ENCODE measurements around the gene SOS1. TPM values are rescaled to one million over a fixed set of nuclear protein-coding genes. Genes with fewer than 3 reads are reported as not detected.
A peak's percentile ranks its signal among the peaks of the same experiment; 100 is the strongest.
"Not testable (repeated sequence)": the region's sequence is repeated elsewhere in the genome, so short reads cannot be mapped to it uniquely, and the experiment has no call there.

Gene SOS1
- total RNA-seq, 1 experiment from 2014 or later, result 16.8 TPM

DNA sequence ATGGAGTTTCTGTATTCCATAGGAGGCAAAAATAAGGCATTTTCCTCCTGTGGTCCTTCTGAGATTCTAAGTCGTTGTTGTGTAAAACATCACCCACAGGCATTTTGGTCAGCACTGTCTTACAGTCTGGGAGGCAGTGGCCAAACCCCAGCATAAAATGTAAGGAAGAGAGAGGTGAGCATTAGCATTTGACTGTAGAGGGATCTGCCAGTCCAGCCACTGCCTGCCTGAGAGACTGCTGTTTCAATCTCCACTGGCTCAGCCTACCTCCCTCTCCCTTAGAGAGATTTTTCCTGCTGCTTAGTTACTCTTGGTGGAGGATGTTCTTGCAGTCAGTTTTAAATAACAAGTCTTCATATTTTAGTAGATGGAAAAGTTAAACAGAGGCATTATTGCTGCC lies 154.2 kb downstream of the SOS1 start:
- in situ Hi-C loops (cut with HindIII; ENCODE audit: low pct_unique_long_range_greater_than_20kb, low sequenced_read_pairs), result no loop called here
- peak; percentile 24 for DNase-seq (ENCODE audit: low read depth, low spot score)

- in situ Hi-C loops (cut with HindIII; ENCODE audit: low pct_unique_long_range_greater_than_20kb, low sequenced_read_pairs), result no loop called here
- DNase-seq (ENCODE audit: low read depth, low spot score), result peak; percentile 76
These were observed 154.8 kb downstream of the SOS1 start for GRCh38 chr2:38966006-38966405.

DNA sequence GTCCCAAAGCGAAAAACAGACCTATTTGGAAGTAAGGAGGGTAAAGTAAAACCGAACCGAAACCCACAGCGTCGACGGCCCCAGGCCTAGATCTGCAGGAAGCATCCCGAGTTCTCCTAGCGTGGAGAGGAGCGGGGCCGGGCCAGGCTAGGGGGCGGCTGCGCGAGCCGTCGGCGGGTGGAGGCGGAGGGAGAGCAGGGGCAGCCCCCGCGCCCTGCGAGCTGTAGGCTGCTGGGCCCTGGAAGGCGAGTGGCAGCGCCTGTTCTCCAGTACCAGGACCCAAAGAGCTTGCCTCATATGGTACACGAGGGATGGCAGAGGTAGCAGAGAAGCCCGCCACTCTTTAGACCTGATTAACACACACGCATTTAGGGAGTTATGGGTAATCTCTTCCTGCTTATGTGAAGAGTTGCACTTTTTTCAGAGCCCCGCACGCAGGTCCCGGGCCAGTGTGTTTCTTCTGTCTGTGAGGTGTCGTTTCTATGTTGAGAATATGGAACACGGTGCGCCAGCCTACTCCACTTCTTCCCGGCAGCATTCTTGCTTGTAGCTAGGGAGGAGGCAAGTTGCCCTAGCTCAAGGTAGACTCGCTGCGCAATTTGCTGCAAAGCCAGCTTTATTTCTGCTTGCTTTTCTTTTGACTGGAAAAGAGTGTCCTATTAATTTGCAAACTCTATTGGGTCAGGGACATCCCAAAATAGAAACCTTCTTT lies 160.1 kb downstream of the SOS1 start:
- in situ Hi-C loops (cut with HindIII; ENCODE audit: low pct_unique_long_range_greater_than_20kb, low sequenced_read_pairs), result no loop called here
- DNase-seq (ENCODE audit: low read depth, low spot score), result no peak

- no peak for DNase-seq (ENCODE audit: low read depth, low spot score)
These were observed 160.8 kb downstream of the SOS1 start for GRCh38 chr2:38959938-38960608.

GRCh38 chr2:38959466-38959865 lies 161.4 kb downstream of the SOS1 start:
- no peak for DNase-seq (ENCODE audit: low read depth, low spot score)

More at GRCh38 chr2:38959938-38960608, 160.8 kb downstream of the SOS1 start:
- in situ Hi-C loops (cut with HindIII; ENCODE audit: low pct_unique_long_range_greater_than_20kb, low sequenced_read_pairs), result no loop called here

DNA sequence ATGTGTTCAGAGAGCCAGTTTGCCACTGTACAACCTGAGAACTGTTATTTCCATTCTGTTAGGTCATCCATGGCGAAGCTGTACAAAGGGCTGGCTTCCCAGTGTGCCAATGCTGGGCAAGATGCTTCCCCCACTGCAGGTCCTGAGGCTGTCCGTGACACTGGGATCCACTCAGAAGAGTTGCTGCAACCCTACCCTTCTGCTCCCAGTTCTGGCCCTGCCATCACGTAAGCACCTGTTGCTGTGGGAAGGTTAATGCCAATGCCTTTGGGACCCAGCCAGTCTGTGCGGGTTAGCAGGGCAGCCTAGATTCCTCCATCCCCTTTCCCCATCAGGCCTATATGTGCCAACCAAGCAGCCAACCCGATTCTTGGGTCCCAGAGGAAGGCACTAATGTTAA lies 162.9 kb downstream of the SOS1 start:
- DNase-seq (ENCODE audit: low read depth, low spot score), result no peak
- in situ Hi-C loops (cut with HindIII; ENCODE audit: low pct_unique_long_range_greater_than_20kb, low sequenced_read_pairs), result no loop called here

More at GRCh38 chr2:38959466-38959865, 161.4 kb downstream of the SOS1 start:
- in situ Hi-C loops (cut with HindIII; ENCODE audit: low pct_unique_long_range_greater_than_20kb, low sequenced_read_pairs), result no loop called here

DNA sequence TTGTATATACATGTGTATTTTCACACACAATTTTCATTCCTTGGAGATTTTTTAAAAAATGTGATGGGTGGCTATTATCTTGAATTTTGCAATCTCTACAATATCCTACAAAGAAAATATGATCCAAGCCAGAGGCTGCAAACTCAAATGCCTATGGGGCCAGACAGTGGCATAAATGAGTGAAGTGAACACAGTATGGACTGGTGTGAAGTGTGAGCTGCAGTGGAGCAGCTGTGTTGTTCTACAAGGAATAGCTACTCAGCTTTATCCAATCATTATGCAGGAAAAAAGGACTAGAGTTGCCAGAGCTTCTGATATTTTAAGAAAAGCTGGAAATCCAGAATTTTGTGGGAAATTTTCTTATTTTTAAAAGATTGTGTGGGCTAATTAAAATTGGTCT lies 169.1 kb downstream of the SOS1 start:
- DNase-seq (ENCODE audit: low read depth, low spot score), result no peak
- in situ Hi-C loops (cut with HindIII; ENCODE audit: low pct_unique_long_range_greater_than_20kb, low sequenced_read_pairs), result no loop called here

GRCh38 chr2:38948995-38949394 lies 171.9 kb downstream of the SOS1 start:
- DNase-seq (ENCODE audit: low read depth, low spot score), result peak; percentile 68
- in situ Hi-C loops (cut with HindIII; ENCODE audit: low pct_unique_long_range_greater_than_20kb, low sequenced_read_pairs), result no loop called here

DNA sequence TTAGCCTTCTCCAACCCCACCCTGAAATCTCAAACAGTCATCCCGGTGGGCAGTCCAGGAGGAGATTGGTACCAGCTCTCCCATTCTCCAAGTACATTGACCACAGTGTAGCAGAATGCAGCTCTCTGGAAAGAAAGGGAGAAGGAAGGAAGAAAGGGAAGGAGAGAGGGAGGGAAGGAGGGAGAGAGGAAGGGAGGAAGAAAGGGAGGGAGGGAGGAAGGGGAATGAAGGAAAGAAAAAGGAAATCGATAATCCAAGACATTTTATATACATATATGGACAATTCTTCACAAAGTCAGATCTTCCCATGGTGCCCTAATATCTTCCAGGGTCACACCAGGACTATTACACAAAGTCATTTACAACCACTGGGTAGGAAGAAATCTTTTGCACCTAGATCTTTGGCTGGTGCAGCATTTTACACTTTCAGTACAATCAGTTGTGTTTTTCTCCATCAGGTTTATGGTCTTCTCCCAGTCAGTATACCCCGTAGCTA lies 172.4 kb downstream of the SOS1 start:
- in situ Hi-C loops (cut with HindIII; ENCODE audit: low pct_unique_long_range_greater_than_20kb, low sequenced_read_pairs), result no loop called here
- no peak for DNase-seq (ENCODE audit: low read depth, low spot score)

- peak; percentile 97 for DNase-seq (ENCODE audit: low read depth, low spot score)
- in situ Hi-C loops (cut with HindIII; ENCODE audit: low pct_unique_long_range_greater_than_20kb, low sequenced_read_pairs), result no loop called here
These were observed 173.3 kb downstream of the SOS1 start for GRCh38 chr2:38947241-38948239.

DNA sequence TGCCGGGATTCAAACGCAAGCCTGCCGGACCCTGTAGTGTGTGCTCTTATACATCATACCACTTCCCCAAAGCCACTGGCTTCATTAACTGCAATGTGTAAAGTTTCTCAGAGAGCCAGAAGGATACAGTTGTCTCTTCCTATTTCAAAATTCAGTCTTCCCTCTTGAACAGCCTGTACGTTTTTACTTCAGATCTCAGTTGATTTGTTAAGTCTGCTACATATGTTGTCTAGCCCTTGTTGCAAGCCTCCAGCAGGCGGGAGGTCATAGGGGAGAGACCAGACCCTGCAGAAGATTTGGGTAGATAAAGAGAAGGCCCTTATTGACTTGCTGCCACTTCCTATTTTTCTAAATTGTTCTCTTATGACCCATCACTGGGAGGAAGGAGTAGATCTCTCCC lies 174.9 kb downstream of the SOS1 start:
- in situ Hi-C loops (cut with HindIII; ENCODE audit: low pct_unique_long_range_greater_than_20kb, low sequenced_read_pairs), result no loop called here
- DNase-seq (ENCODE audit: low read depth, low spot score), result no peak

DNA sequence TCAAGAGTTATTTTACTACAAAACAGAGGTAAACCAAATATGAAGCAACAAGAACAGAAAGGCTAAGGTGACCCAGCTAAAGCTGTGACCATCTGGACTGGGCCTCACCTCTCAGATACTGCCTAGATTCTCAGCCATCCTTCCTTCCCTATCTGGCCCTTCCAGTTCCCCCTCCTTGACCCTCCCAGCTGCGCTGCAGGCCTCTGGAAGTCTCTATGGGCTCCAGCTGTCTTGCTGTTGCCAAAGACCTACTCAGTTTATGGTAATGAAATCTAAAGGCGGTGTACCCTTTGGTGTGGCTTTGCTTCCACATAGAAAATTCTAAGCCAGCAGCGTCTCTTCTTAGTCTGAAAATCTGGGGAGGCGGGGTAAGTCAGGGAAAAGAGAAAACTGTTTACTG lies 175.5 kb downstream of the SOS1 start:
- in situ Hi-C loops (cut with HindIII; ENCODE audit: low pct_unique_long_range_greater_than_20kb, low sequenced_read_pairs), result no loop called here

DNA sequence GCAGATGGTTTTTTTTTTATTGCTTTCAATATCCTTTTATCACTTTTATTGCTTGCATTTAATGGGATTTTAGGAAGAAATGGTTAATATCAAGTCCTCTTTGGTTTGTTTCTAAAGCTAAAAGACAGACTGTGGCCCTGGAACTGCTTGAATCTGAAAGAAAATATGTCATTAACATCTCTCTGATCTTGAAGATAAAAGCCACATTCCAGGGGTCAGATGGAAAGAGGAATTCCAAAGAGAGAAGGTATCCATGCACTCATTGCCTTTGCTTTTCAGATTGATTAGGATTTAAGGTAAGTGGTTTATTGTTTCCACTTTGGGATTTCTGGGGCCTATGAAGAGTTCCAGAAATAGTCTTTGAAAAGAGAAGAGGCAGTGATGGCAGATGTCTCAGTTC lies 177.1 kb downstream of the SOS1 start:
- DNase-seq (ENCODE audit: low read depth, low spot score), result no peak
- in situ Hi-C loops (cut with HindIII; ENCODE audit: low pct_unique_long_range_greater_than_20kb, low sequenced_read_pairs), result no loop called here

More for the DNA sequence above, 175.5 kb downstream of the SOS1 start:
- no peak for DNase-seq (ENCODE audit: low read depth, low spot score)

DNA sequence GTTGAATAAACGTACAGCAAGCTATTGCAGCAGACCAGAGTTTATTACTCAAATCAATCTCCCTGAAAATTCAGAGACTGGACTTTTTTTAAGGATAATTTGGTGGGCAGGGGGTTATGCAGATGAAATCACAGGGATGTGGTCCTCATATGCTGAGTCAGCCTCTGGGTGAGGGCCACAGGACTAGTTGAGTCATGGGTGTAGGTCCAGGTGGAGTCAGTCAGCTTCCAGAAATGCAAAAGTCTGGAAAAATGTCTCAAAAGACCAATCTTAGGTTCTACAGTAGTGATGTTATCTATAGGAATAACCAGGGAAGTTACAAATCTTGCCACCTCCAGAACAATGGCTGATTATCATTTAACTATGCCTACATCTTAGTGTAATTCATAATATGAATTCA lies 180.1 kb downstream of the SOS1 start:
- no peak for DNase-seq (ENCODE audit: low read depth, low spot score)
- in situ Hi-C loops (cut with HindIII; ENCODE audit: low pct_unique_long_range_greater_than_20kb, low sequenced_read_pairs), result no loop called here

DNA sequence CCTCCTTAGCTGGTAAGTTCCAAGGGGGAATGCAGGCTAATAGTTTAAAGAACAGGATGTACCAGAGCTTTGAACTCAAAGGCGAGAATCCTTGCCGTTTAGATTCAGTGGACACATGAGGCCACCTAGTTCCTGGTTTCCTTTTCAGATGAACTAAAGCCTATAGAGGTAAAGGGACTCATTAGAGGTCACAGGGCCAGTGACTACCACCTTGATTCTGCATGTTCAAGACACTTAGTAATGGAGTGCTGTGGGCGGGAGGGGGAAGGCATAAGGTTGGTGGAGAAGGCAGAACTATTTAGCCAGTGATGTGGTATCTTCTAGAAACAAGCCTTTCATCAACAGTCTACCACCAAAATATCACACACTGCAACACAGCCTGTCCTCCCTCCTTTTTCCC lies 183.3 kb downstream of the SOS1 start:
- no peak for DNase-seq (ENCODE audit: low read depth, low spot score)
- in situ Hi-C loops (cut with HindIII; ENCODE audit: low pct_unique_long_range_greater_than_20kb, low sequenced_read_pairs), result no loop called here

GRCh38 chr2:38936516-38936915 lies 184.3 kb downstream of the SOS1 start:
- in situ Hi-C loops (cut with HindIII; ENCODE audit: low pct_unique_long_range_greater_than_20kb, low sequenced_read_pairs); DNase-seq (ENCODE audit: low read depth, low spot score): not testable (repeated sequence)

- DNase-seq (ENCODE audit: low read depth, low spot score), result no peak
- in situ Hi-C loops (cut with HindIII; ENCODE audit: low pct_unique_long_range_greater_than_20kb, low sequenced_read_pairs), result no loop called here
These were observed 185.2 kb downstream of the SOS1 start for GRCh38 chr2:38935568-38936172.

GRCh38 chr2:38934742-38935141 lies 186.1 kb downstream of the SOS1 start:
- DNase-seq (ENCODE audit: low read depth, low spot score), result no peak
- in situ Hi-C loops (cut with HindIII; ENCODE audit: low pct_unique_long_range_greater_than_20kb, low sequenced_read_pairs), result no loop called here
